ENCODE data around the gene KLRF1.

Gene KLRF1, protein sequence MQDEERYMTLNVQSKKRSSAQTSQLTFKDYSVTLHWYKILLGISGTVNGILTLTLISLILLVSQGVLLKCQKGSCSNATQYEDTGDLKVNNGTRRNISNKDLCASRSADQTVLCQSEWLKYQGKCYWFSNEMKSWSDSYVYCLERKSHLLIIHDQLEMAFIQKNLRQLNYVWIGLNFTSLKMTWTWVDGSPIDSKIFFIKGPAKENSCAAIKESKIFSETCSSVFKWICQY

GRCh38 chr12:9827209-9827888 lies at the start of gene KLRF1:
TSS of gene KLRF1 (plus strand) at chr12:9827481. CDS start at chr12:9827545, 64 bp downstream.
- DNase-seq (ENCODE audit: low read depth, low spot score) = no peak

DNA sequence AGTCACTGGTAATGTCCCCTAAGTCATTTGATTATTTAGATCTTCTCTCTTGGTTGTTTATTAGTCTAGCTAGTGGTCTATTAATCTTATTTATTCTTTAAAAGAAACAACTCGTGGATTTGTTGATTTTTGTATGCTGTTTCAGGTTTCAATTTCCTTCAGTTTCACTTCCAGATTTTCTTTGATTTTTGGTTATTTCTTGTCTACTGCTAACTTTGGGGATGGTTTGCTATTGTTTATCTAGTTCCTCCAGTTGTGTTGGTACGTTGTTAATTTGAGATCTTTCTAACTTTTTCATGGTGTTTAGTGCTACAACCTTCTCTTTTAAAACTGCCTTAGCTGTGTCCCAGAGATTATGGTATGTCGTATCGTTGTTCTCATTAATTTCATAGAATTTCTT lies 48.1 kb upstream of the KLRF1 start:
- DNase-seq (ENCODE audit: low read depth, low spot score) = no peak

- no peak for DNase-seq (ENCODE audit: low read depth, low spot score)
Measured at GRCh38 chr12:9781360-9781759, 45.9 kb upstream of the KLRF1 start.

- no peak for DNase-seq (ENCODE audit: low read depth, low spot score)
Measured at GRCh38 chr12:9782547-9783382, 44.5 kb upstream of the KLRF1 start.

- DNase-seq (ENCODE audit: low read depth, low spot score) = no peak
Measured at GRCh38 chr12:9784326-9784725, 43.0 kb upstream of the KLRF1 start.

DNA sequence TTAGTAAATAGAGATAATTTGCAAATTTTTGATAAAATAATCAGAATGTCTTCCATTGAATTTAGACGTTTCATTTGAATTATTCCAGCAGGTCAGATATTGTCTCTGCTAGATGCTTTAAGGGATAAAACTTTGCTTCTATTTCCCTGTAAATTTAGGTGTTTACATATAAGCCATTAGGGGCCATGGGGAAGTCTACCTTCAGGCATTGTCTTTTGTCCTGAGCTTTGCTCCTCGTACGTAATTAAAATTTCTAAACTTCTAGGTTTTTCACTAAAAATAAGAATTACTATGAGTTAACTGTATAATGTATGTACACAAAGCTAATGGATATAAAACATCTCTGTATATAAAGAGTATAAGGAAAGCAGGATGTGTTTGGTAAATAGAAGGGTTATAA lies 42.5 kb upstream of the KLRF1 start:
- no peak for DNase-seq (ENCODE audit: low read depth, low spot score)

DNA sequence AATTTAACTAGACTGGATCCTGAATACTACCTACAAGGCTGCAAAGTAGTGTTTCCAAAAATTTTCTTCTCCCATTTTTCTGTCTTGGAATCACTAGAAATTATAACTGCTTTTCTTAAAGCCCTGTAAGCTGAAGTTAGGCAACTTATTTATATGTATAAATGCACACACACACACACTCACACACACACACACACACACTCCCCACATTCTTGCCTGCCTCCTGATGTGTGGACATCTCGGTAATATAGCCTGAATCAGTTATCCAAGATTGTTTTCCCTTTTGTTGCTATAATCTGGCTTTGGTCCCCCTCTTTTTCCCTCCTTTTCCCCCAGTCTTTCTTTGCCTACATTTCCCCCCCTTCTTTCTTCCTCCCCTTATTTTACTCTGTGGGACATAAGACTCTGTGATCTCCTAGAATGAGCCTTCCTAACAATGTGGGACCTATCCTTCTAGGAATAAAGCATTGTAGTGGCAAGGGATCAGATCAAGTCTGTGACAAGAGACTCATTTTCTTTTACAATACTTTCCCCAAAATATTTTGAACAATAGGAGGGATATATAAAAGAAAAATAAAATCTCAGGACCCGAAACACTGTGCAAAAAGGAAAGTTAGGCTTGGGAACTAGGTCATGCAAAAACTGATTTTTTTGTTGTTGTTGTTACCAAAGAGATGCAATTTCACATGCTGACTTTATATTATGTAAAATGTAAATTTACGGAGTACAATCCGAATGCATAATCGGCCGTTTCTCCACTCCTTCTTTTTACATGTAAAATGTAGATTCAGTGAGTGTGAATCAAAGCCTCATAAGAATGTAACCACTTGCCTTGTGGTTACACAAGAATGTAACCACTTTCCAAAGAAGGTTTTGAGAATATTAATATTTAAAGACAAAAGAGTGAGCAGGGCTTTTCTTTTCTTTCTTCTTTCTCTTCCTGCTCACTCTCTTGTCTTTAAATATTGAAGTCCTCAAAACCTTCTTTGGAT lies 40.3 kb upstream of the KLRF1 start:
- no peak for DNase-seq (ENCODE audit: low read depth, low spot score)

DNA sequence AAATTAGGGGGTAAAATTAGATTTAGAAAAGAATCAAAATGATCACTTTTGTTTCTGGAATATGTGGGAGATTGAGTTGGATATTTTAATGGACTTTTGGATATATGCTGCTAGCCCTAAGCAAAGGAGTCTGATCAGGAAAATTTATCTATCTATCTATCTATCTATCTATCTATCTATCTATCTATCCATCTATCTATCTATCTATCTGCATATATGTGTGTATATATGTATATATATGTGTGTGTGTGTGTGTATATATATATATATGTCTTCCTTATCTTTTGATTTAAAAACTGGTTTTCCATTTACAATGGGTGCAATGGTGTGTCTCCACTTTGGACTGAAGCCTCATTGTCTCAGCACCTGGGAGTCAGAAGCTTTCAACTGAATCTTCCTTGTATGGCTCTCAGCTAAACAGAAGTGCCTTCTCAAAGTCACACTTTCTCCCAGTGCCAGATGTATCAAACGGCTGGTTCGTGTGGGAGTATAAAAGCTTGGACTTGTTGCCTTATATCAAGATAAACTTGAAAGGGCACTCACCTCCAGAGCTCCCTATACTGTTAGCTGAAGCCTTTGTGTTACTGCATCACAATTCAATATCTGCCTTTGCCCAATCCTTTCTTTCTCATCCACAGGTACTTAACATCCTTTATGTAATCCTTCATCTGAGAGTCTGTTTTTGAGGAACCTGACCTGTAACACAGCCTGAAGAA lies 34.9 kb upstream of the KLRF1 start:
- no peak for DNase-seq (ENCODE audit: low read depth, low spot score)

DNA sequence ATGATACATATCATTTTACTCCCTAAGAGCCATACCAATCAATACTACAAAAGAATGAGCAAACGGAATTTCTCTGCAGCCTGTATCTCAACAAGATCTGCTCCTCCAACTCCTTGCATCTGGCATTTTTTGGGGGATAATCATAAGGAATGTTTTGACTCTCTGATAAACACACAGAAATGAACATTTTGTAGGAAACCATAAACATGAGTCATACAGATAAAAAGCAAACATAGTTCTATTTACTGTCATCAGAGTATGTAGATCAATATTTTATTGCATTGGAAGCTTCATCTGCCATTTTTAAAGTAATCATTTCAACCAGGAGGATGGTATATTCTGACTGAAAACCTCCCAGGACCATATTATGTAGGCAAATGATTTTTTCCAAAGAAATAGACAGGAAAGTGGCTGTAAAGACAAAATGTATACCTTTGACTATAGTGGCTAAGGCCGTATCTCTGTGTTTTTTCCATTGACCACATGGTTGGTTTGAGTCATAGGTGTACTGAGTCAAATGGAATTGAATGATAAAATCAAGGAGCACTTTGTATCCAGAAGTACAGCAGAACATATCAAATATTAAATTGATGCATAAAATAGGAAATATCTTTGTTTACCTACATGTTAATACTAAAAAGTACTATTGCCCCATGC lies 34.2 kb upstream of the KLRF1 start:
- no peak for DNase-seq (ENCODE audit: low read depth, low spot score)

- DNase-seq (ENCODE audit: low read depth, low spot score) = no peak
Measured at GRCh38 chr12:9793779-9794395, 33.4 kb upstream of the KLRF1 start.

- DNase-seq (ENCODE audit: low read depth, low spot score) = no peak
Measured at GRCh38 chr12:9794484-9795093, 32.7 kb upstream of the KLRF1 start.

DNA sequence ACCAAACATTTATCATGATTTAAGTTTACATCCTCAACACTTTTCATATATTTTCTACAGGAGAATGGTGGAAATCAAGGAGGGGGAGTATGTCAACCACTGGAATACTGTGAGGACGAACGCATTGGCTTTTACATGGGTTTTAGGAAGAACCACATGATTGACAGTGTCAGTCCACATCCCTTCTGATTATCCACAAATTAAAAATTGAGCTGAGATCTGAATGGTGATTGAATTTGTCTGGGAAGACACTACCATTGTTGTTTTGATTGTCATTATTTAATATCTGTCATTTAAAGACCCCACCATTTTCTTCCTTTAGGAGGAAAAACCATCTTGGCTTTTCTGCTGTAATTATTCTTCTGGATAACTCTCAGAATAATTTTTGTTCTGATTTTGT lies 31.3 kb upstream of the KLRF1 start:
- no peak for DNase-seq (ENCODE audit: low read depth, low spot score)

GRCh38 chr12:9796346-9796745 lies 30.9 kb upstream of the KLRF1 start:
- no peak for DNase-seq (ENCODE audit: low read depth, low spot score)

DNA sequence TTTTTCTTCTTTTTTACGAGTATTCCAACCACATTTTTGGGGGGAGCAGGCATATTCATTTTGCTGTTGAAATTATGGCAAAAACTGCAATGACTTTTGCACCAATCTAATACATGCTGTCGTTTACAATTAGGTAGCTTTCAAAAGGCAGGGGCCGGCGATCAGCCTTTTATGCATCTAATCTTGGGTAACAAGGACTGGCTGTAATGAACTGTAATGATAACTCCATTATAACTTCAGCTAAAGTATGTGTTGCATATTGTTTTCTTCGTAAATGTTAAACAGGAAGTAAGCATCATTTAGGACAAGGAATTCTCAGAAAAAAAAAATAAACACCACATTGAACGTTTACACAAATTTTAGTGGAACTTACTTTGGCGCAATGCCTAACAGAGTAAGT lies 30.3 kb upstream of the KLRF1 start:
- DNase-seq (ENCODE audit: low read depth, low spot score) = no peak

DNA sequence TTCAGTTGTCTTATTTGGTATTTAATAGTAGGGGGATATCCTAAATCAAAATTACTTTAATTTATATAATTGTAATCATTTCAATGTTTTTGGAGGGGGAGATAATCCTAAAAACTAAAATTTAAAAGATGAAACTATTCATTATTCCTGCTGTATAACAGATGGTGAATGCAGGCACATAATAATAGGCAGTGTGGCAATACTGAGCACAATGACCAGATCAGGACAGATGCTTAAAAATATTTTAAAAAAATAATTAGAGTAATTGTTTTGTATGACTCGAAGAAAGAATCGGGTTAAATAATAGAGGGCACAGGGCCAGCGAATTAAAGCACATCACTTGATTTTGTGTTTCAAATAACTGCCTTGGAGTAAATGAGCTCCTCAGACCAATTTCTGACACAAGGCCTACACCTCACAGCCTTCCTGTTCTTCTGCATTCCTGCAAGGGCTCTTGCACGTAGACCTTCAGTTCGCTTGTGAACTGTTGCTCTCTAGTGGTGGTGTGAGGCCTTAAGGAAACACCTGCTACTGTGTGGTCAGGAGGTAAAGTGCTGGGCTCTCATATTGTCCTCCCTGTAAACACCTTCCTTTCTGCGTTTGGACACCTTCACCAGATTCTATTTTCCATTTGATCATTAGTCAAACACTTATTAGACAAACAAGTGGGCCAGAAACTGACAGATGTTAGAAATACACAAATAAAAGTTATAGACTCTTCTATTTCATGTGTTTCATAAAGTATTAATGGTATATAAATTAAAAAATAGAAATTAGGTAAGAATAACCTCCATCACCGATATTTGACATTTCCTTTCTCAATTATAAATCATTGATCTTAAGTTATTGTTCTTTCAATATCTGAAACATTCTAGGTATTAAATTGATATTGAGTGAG lies 29.3 kb upstream of the KLRF1 start:
- no peak for DNase-seq (ENCODE audit: low read depth, low spot score)

- no peak for DNase-seq (ENCODE audit: low read depth, low spot score)
Measured at GRCh38 chr12:9799961-9800360, 27.3 kb upstream of the KLRF1 start.

DNA sequence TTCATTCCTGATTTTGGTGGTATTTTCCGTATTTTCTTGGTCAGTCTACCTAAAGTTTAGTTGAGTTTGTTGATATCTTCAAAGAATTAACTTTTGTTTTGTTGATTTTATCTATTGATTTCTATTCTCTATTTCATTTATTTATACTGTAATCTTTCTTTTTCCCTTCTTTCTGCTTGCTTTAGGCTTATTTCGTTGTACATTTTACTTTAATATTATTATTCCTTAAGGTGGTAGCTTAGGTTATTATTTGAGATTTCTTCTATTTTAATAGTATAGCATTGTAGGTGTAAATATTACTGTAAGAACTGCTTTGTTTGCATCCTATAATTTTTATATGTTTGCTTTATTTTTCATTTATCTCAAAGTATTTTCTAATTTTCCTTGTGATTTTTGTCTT lies 21.4 kb upstream of the KLRF1 start:
- DNase-seq (ENCODE audit: low read depth, low spot score) = no peak

GRCh38 chr12:9806714-9807113 lies 20.6 kb upstream of the KLRF1 start:
- DNase-seq (ENCODE audit: low read depth, low spot score) = no peak

Measured in smooth muscle cell of the brain vasculature (primary cell).